GM18867 (cell line): ENCODE results near the gene TUBA3E.
"Not testable (repeated sequence)": the region's sequence is repeated elsewhere in the genome, so short reads cannot be mapped to it uniquely, and the experiment has no call there.

Source experiments
- ATAC-seq: cut with Tn5 transposase; IDR thresholded peaks from one replicate; pipeline ENCODE4 v1.9.1; 2021; ENCODE audit warnings: mild to moderate bottlenecking, moderate library complexity; ENCODE audit not compliant: unreplicated experiment

TUBA3E gene

GRCh38 chr2:130165293-130166016, 32.8 kb downstream of the TUBA3E start:
- ATAC-seq = no peak

- no peak for ATAC-seq
These were observed 35.3 kb downstream of the TUBA3E start for GRCh38 chr2:130162968-130163367.

- ATAC-seq = not testable (repeated sequence)
These were observed 35.8 kb downstream of the TUBA3E start for GRCh38 chr2:130162486-130162885.

- not testable (repeated sequence) for ATAC-seq
These were observed 37.2 kb downstream of the TUBA3E start for GRCh38 chr2:130160838-130161705.

- no peak for ATAC-seq
These were observed 38.1 kb downstream of the TUBA3E start for GRCh38 chr2:130160131-130160530.

- not testable (repeated sequence) for ATAC-seq
These were observed 38.9 kb downstream of the TUBA3E start for GRCh38 chr2:130159376-130159775.

- ATAC-seq = no peak
These were observed 39.6 kb downstream of the TUBA3E start for GRCh38 chr2:130158631-130159030.

- ATAC-seq = peak; percentile 81
These were observed 40.3 kb downstream of the TUBA3E start for GRCh38 chr2:130157825-130158514.

- ATAC-seq = peak; percentile 44
These were observed 40.9 kb downstream of the TUBA3E start for GRCh38 chr2:130157354-130157753.

- no peak for ATAC-seq
These were observed 41.6 kb downstream of the TUBA3E start for GRCh38 chr2:130156624-130157004.

- not testable (repeated sequence) for ATAC-seq
These were observed 42.1 kb downstream of the TUBA3E start for GRCh38 chr2:130155956-130156623.

GRCh38 chr2:130154773-130155765, 43.2 kb downstream of the TUBA3E start:
- ATAC-seq = no peak

- ATAC-seq = not testable (repeated sequence)
These were observed 43.8 kb downstream of the TUBA3E start for GRCh38 chr2:130154423-130154770.

GRCh38 chr2:130153721-130154422, 44.4 kb downstream of the TUBA3E start:
- not testable (repeated sequence) for ATAC-seq

- no peak for ATAC-seq
These were observed 45.2 kb downstream of the TUBA3E start for GRCh38 chr2:130152816-130153595.

- not testable (repeated sequence) for ATAC-seq
These were observed 46.0 kb downstream of the TUBA3E start for GRCh38 chr2:130152136-130152815.

GRCh38 chr2:130151145-130151512, 47.1 kb downstream of the TUBA3E start:
- ATAC-seq = not testable (repeated sequence)
